Measurements from ENCODE around the gene RBM12. TPM values are rescaled to one million over a fixed set of nuclear protein-coding genes. Genes with fewer than 3 reads are reported as not detected.
"Not testable (repeated sequence)": the region's sequence is repeated elsewhere in the genome, so short reads cannot be mapped to it uniquely, and the experiment has no call there.

Gene RBM12
- total and polyA plus RNA-seq, 8 donors, result 69.5 to 103 (median 85.5) TPM

DNA sequence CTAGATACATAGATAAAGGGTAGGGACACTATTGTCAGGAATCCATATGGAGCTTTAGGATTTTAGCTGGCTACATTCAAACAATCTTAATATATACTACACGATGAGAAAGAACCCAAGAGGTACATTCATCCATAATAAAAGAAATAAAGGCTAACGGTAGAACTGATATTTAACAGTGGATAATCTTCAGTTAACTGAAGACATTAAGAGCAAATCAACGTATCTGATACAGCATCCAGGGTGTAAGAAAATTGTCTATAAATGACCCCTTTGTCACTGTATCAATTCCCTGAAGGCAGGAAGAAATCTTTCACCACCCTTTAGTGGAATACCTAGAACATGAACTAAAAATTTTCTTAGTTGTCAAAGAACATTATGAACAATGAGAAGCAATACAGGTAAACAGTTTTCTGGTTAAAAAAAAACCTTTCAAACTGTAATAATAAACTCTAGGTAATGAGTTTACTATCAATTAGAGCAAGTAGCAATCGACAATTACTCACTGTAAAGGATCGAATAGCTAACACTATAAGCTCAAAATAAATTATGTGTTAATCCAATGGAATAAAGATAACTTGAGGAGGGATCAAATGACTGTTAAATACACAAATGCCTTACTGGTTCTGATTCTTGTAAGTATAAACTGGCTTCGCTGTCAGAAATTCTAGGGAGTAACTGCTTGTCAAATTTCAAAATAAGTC lies 46.3 kb upstream of the RBM12 start:
- Histone ChIP-seq H3K36me3 (peaks cover 0 to 100% of the 10 kb centered on the region in 2 donors), H3K9me3 (no peaks in the 10 kb centered on the region), H3K27me3 (no peaks in the 10 kb centered on the region), H3K4me1 (peaks cover 0 to 24% of the 10 kb centered on the region in 2 donors), H3K4me3 (no peak overlapping the region), H3K27ac (no peak overlapping the region)
- intact Hi-C loops (cut with DNase I), result no loop called here
- DNase-seq, result no peak
- ATAC-seq, result no peak
- TF ChIP-seq, protein P1, sequence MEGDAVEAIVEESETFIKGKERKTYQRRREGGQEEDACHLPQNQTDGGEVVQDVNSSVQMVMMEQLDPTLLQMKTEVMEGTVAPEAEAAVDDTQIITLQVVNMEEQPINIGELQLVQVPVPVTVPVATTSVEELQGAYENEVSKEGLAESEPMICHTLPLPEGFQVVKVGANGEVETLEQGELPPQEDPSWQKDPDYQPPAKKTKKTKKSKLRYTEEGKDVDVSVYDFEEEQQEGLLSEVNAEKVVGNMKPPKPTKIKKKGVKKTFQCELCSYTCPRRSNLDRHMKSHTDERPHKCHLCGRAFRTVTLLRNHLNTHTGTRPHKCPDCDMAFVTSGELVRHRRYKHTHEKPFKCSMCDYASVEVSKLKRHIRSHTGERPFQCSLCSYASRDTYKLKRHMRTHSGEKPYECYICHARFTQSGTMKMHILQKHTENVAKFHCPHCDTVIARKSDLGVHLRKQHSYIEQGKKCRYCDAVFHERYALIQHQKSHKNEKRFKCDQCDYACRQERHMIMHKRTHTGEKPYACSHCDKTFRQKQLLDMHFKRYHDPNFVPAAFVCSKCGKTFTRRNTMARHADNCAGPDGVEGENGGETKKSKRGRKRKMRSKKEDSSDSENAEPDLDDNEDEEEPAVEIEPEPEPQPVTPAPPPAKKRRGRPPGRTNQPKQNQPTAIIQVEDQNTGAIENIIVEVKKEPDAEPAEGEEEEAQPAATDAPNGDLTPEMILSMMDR (IDR thresholded peaks at IDR 0.05), result no peak

DNA sequence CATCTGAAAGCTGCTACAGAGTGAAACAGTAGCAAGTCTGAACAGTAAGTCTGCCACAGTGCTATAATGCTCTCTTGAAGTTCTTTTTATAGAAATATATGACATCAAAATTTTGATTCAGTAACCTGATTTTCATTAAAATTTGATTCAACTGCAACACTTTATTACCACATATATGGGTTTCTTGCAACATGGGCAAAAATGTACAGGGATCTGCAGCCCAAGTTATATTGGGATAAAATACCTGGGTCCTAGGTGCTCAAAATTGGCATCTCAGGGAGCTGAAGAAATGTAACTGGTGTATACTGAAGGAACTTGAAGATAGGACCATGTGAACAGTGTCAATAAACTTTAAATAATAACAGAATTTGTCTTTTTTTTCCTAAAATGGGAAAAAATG lies 45.3 kb upstream of the RBM12 start:
- H3K27me3 ChIP-seq, result no peaks in the 10 kb centered on the region
- H3K9me3 ChIP-seq, result no peaks in the 10 kb centered on the region
- ATAC-seq (no peak), DNase-seq (no peak)
- H3K4me3 ChIP-seq, result no peak overlapping the region
- H3K27ac ChIP-seq, result no peak overlapping the region
- intact Hi-C loops (cut with DNase I), result no loop called here
- peaks cover 0 to 100% of the 10 kb centered on the region in 2 donors for H3K36me3 ChIP-seq
- TF ChIP-seq, protein P1 (IDR thresholded peaks at IDR 0.05), result no peak
- peaks cover 0 to 24% of the 10 kb centered on the region in 2 donors for H3K4me1 ChIP-seq

DNA sequence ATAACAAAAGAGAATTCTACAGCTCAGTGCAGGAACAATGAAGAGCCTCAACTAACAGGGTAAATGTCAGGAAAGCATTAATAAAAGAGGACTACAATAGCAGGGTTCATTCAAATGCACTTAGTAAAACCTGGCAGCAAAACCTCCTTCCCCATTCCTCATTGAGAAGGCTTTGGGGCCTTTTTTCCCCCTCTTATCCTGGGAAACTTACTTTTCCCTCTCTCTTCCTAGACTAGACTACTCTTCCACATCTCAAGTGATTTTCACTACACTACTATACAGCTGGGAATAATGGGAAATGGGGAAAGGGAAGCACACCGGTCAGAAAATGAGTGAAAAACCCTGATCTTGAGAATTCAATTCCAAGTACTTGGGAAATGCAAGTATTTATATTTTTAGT lies 44.6 kb upstream of the RBM12 start:
- no peak overlapping the region for H3K4me3 ChIP-seq
- H3K4me1 ChIP-seq, result peaks cover 0 to 24% of the 10 kb centered on the region in 2 donors
- TF ChIP-seq, protein P1 (IDR thresholded peaks at IDR 0.05), result no peak
- H3K36me3 ChIP-seq, result peaks cover 0 to 100% of the 10 kb centered on the region in 2 donors
- DNase-seq (no peak), ATAC-seq (no peak)
- H3K27ac ChIP-seq, result peak overlapping the region in 1 of 2 donors; percentile 10
- no peaks in the 10 kb centered on the region for H3K9me3 ChIP-seq
- H3K27me3 ChIP-seq, result no peaks in the 10 kb centered on the region
- intact Hi-C loops (cut with DNase I), result no loop called here

DNA sequence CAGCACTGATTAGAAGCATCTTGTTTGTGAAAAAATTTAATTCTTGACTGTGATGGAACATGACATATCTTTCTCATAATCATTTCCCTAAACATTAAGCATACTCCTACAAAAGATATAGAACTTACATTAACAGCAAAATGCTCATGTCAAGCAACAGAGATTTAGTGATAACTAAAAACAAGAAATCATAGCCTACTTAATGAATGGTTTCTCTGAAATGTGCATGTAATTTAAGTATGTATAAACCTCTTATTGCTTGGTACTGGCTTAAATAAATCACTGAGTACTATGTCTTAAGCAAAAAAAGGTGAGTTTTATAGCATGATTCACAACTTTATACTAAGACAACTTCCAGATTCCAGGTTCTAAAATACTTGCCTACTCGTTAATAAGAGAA lies 43.8 kb upstream of the RBM12 start:
- Histone ChIP-seq H3K36me3 (peaks cover 0 to 100% of the 10 kb centered on the region in 2 donors), H3K27ac (no peak overlapping the region), H3K4me1 (peaks cover 0 to 24% of the 10 kb centered on the region in 2 donors), H3K9me3 (no peaks in the 10 kb centered on the region), H3K27me3 (no peaks in the 10 kb centered on the region), H3K4me3 (no peak overlapping the region)
- no peak for ATAC-seq
- intact Hi-C loops (cut with DNase I), result no loop called here
- TF ChIP-seq, protein P1 (IDR thresholded peaks at IDR 0.05), result no peak
- no peak for DNase-seq

GRCh38 chr20:35706591-35707529 lies 42.2 kb upstream of the RBM12 start:
- ATAC-seq; H3K27me3 ChIP-seq; H3K4me3 ChIP-seq; DNase-seq; H3K27ac ChIP-seq; intact Hi-C loops (cut with DNase I); H3K9me3 ChIP-seq: not testable (repeated sequence)
- peaks cover 0 to 100% of the 10 kb centered on the region in 2 donors for H3K36me3 ChIP-seq
- peaks cover 0 to 23% of the 10 kb centered on the region in 2 donors for H3K4me1 ChIP-seq

DNA sequence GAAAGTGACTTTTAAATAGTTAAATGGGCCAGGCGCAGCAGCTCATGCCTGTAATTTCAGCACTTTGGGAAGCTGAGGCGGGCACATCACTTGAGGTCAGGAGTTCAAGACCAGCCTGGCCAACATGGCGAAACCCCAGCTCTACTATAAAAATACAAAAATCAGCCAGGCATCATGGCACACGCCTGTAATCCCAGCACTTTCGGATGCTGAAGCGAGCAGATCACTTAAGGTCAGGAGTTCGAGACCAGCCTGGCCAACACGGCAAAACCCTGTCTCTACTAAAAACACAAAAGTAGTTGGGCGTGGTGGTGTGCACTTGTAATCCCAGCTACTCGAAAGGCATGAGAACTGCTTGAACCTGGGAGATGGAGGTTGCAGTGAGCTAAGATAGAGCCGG lies 41.2 kb upstream of the RBM12 start:
- DNase-seq; intact Hi-C loops (cut with DNase I); H3K27me3 ChIP-seq; H3K27ac ChIP-seq; H3K9me3 ChIP-seq; ATAC-seq; H3K4me3 ChIP-seq: not testable (repeated sequence)
- H3K4me1 ChIP-seq, result peaks cover 0 to 16% of the 10 kb centered on the region in 2 donors
- peaks cover 0 to 95% of the 10 kb centered on the region in 2 donors for H3K36me3 ChIP-seq

Data from left lung (tissue), 10 donors.